Frontal cortex (tissue), 4 donors: ENCODE measurements around the gene TRIP13. TPM values are rescaled to one million over a fixed set of nuclear protein-coding genes. Genes with fewer than 3 reads are reported as not detected.

ENCODE experiments used
- DNase-seq, 2 donors: peaks; one replicate each; pipeline ENCODE4 v3.0.0; 2012; ENCODE audit warnings: low spot score in 2 of 2
- FAIRE-seq: peaks from 2 replicates; lab custom pipeline; 2012; peaks lifted over from hg19 to GRCh38; lab: Jason Lieb, UNC
- total RNA-seq: library from RNA; depleted of rRNA; stranded (reverse); fragments of >200 nt; gene quantifications from one replicate; pipeline ENCODE4 v1.2.3, GENCODE V29; 2014
- donor health status: control.
- donor health status: control.
- donor health status: control.

TRIP13 gene
- total RNA-seq, 1 donor from 2014 or later, result 8.2 TPM

DNA sequence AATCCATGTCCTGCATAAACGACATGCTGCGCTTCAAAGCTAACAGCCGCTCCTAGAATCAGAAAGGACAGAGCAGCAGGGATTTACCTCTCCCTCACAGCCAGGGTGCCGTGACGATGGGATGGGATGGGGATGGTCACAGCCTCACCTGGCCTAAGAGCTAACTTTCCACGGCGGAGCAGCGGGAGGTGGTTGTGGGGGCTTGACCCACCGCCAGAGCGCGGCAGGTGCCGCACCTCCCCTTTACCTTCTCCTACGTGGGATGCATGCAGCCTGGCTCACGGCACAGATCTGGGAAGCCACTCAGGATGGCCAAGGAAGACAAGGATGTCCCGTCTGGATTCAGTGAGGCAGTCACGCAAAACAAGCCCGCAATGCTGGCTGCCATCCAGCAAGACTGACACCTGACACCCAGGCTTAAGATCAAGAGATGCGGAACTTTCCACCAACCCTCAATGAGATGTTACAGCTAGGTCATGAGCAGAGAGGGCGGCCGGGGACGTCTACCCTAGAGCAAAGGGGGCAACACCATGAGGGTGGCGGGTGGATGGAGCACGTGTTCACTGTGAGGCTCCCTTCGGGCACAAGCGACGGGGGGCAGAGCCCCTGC is 5.9 kb upstream of the TRIP13 start:
- FAIRE-seq, result no peak

DNA sequence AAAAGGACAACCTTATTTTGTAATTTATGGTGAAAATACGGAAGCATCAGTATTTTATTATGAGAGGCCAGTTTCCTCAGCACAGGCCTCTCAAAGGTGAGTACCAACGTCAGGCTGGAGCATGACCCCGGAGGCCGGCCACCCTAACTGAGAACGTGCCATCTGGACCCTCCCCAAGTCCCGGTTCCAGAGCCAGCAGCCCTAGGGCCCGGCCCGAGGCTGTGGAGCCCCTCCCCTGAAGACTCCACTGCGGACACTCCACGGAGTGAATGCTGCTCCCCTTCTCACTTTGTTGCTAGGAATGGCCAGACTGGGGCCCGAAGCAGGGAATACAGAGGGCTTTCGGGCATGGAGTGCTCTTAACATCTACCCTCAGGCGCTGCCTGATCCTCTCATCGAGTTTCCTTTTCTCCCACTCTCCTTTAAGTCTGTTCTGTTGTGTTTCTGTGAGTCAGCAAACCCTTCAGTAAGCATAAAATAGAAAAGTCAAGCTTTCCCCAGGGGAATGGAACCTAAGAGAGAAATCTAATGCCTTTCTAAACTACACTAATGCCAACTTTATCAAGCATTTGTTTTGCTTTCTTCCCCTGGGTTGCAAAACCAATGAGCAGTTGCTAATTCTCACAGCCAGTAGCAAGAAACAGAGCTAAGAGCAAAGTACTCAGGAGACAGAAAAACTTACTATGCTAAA is 4.6 kb upstream of the TRIP13 start:
- DNase-seq, result no peak

More for the DNA sequence above, 5.9 kb upstream of the TRIP13 start:
- DNase-seq, result no peak

DNA sequence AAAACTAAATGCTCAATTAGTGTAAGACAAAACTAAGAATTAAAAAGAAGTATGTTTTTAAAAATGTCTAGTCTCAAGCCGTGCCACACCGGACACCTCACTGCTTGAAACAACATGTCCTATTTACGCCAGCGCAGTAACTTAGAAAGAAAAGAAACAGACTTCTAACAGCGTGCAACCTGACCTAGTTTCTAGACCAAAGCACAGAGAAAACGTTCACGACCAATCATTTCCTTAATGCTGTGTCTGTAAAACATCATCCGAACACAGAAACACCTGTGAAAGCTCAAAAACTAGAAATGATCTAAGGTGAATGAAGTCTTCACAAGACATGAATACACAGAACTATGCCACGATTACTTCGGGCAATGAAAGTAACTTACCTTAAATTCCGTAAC is 4.0 kb upstream of the TRIP13 start:
- DNase-seq, result no peak
- FAIRE-seq, result no peak

More for the DNA sequence above, 4.6 kb upstream of the TRIP13 start:
- no peak for FAIRE-seq

GRCh38 chr5:889075-889710 is 3.5 kb upstream of the TRIP13 start:
- DNase-seq (no peak), FAIRE-seq (no peak)

DNA sequence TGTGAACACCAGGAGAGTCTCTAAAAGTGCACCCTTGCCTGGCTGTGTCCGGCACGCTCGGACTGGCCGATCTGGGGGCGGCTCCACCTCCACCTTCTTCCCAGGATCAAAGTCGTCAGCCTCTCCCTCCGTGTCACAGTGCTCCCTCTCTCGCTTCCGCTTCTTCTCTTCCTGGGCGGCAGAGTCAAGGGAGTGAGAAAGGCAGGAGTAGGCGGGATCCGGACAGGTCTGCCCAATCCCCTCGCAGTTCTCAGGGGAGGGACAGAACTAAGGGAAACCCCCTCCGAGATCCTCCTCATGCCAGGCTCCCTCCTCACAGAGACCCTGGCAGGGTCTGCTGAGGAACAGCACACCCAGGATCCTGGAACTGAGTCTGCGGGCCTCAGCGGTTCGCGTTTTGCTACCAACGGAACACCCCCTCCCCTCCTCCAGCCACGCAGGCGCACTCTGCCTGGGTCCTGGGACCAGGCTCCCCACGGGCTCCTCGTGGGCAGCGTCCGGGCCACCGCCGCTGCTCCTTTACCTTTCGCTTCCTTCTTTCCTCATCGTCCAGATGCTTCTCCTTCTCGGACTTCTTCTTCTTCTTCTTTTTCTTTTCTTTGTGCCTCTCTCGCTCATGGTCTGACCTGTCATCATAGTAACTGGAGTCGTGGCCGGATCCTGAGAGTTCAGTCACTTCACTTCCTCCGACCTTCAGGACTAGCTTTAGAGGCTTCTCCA is 1.4 kb upstream of the TRIP13 start:
- no peak for DNase-seq
- no peak for FAIRE-seq

- FAIRE-seq (no peak), DNase-seq (no peak)
These were observed 769 bp upstream of the TRIP13 start for GRCh38 chr5:891837-892393.

GRCh38 chr5:893137-893506 is 438 bp downstream of the TRIP13 start:
- FAIRE-seq (no peak), DNase-seq (no peak)

- DNase-seq, result no peak
- FAIRE-seq, result no peak
These were observed 1.0 kb downstream of the TRIP13 start for GRCh38 chr5:893711-894110.

DNA sequence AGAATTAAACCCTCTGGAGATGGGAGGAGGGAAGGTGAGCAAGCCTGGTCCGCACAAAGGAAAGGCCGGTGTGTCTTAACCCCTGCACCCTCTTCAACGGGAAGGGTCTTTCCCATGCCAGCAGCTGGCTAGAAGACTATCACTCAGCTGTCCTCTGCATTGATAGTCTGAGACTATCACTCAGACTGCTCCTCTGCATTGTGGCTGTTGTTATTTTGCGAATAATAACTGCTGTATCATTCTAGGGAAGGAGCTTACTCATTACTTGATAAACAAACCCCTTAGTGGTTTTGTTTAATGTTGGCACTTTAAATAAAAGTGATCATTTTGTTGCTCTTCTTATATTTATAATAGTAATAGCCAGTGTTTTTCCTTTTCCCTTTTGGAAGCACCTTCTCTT is 8.1 kb downstream of the TRIP13 start:
- no peak for DNase-seq
- FAIRE-seq, result no peak

- DNase-seq (no peak), FAIRE-seq (no peak)
These were observed 9.6 kb downstream of the TRIP13 start for GRCh38 chr5:902129-902916.

DNA sequence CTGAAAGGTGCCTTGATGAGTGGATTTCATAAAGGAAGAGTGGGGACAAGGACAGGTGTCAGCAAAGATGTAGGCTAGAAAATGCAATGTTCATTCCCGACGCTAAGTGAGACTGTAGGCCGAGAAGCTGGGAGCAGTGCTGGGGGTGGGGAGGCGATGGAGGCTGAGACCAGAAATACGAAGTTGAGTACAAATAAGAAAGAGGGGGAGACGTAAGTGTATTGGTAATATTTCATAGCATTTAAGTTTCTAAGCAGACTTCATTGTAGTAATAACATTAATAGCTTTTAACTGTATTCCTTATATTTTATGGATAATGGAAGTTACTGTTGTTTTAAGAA is 11.0 kb downstream of the TRIP13 start:
- DNase-seq, result no peak
- no peak for FAIRE-seq

GRCh38 chr5:905139-905642 is 12.5 kb downstream of the TRIP13 start:
- no peak for FAIRE-seq
- DNase-seq, result no peak

DNA sequence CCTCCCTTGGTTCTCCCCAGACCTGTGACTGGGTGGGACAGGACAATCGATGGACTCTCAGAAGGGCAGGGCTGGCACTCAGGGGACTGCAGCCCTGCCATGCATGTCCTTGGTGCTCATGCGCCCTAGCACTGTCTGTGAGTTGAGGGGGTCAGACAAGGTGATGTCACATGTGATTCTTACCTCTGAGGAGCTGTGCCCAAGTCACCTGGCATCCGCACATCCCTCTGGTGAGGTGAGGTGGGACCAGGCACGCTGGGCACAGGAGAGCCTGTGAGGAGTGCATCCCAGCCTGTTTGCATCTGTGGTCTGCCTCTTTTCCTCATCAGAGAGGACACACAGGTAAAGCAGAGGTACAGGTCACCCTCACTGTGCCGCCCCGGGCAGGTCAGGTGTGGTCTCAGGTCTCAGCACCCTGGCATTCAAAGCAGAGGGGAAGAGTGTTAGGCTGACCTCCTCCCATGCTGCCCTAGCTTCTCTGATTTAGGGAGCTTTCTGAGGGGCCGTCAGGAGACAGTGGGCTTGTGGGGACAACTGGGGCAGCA is 14.8 kb downstream of the TRIP13 start:
- FAIRE-seq, result no peak
- no peak for DNase-seq

DNA sequence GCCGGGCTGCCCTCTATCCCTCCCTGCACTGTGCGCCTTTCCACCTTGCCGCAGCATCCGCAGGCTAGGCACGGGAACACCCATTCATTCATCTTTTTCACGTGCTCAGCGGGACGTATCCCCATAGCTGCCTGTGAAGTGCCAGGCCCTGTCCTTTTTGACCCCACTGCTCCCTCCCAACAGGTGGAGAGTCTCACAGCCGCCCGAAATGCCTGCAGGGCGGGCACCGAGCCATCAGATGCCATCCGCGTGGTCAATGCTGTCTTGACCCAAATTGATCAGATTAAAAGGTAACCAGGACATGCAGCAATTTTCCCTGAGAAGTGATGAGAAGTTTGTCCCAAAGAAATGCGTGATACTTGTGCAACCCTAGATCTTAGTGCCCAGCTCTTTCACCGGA is 15.5 kb downstream of the TRIP13 start:
- DNase-seq, result no peak
- FAIRE-seq, result no peak

DNA sequence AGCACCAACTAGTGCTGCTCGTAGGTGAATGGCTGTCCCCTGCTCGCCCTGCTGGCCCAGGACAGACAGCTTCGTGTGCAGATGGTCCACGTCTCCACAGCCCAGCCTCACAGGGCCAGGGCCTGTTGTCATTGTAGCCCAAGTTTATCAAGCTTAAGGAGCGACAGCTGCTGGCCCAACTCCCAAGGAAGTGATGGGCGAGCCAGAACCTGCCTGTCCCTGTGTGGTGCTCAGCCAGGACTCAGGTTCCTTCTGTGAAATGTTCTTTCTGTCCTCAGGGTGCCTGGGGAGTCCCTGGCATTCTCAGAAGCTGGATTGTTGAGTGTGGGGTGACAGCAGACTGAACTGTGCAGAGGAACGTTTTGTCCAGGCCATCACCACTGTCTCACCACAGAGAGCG is 16.4 kb downstream of the TRIP13 start:
- FAIRE-seq (no peak), DNase-seq (no peak)

- no peak for DNase-seq
- FAIRE-seq, result no peak
These were observed 17.5 kb downstream of the TRIP13 start for GRCh38 chr5:909994-910768.

GRCh38 chr5:910769-911160 is 18.1 kb downstream of the TRIP13 start:
- DNase-seq (no peak), FAIRE-seq (no peak)

GRCh38 chr5:911601-912000 is 18.9 kb downstream of the TRIP13 start:
- no peak for DNase-seq
- no peak for FAIRE-seq
